ENCODE data around the gene KLC4. TPM values are rescaled to one million over a fixed set of nuclear protein-coding genes. Genes with fewer than 3 reads are reported as not detected.

KLC4 gene
- total RNA-seq, 1 donor from 2014 or later, result 19.8 TPM

- ChIA-PET CTCF (interaction anchor here (1.2 kb wide), 1 partner anchor 115 kb away, joined by 3 read pairs; no protein-coding TSS in a partner anchor), POLR2A (interaction anchor here (0.6 to 4.8 kb wide), 22 partner anchors 8 to 1222 kb away, joined by 3 to 58 read pairs (median 4); partner anchors contain the start of genes CNPY3, CUL7, CUL9 and KLC4)
- no peaks in the 10 kb centered on the region for H3K27me3 Mint-ChIP-seq
- H3K4me1 Mint-ChIP-seq, result peaks cover 51% of the 10 kb centered on the region
- DNase-seq (peak; percentile 94), ATAC-seq (ENCODE audit: low read depth) (peak; percentile 93)
- H3K27ac Mint-ChIP-seq, result peak within 1 kb of the TSS; percentile 89
- intact Hi-C loops (cut with micrococcal nuclease), result loop anchor here (1.0 to 10.0 kb wide), 13 partner anchors 7 to 503 kb away; partner anchors contain the start of genes CNPY3, CUL7, KLC4 and MRPL2
- no peaks in the 10 kb centered on the region for H3K9me3 Mint-ChIP-seq
- H3K36me3 Mint-ChIP-seq (ENCODE audit: low read depth), result peaks cover 68% of the 10 kb centered on the region
- TF ChIP-seq CTCF (IDR thresholded peaks at IDR 0.05), result no peak
- H3K4me3 Mint-ChIP-seq, result peak within 1 kb of the TSS; percentile 97
These were observed 45.5 kb upstream of the KLC4 start, which contains the start of the genes KLHDC3 and MEA1 for GRCh38 chr6:43013843-43014433. KLHDC3 (plus strand) TSS chr6:43014249; CDS start chr6:43017193, 2,944 bp downstream. MEA1 (minus strand) TSS chr6:43013946; CDS start chr6:43013813, 133 bp downstream.

- CTCF ChIA-PET, result interaction anchor here (1.2 kb wide), 1 partner anchor 116 kb away, joined by 3 read pairs; no protein-coding TSS in a partner anchor
- H3K9me3 Mint-ChIP-seq, result no peaks in the 10 kb centered on the region
- intact Hi-C loops (cut with micrococcal nuclease), result loop anchor here (1.0 to 10.0 kb wide), 10 partner anchors 35 to 450 kb away; partner anchors contain the start of genes CNPY3, CUL7, KLC4 and MRPL2
- TF ChIP-seq CTCF (IDR thresholded peaks at IDR 0.05), result no peak
- DNase-seq (no peak), ATAC-seq (ENCODE audit: low read depth) (no peak)
- peak overlapping the region; percentile 97 for H3K4me3 Mint-ChIP-seq
- H3K27ac Mint-ChIP-seq, result peak overlapping the region; percentile 89
- H3K36me3 Mint-ChIP-seq (ENCODE audit: low read depth), result peaks cover 68% of the 10 kb centered on the region
- no peaks in the 10 kb centered on the region for H3K27me3 Mint-ChIP-seq
- peaks cover 49% of the 10 kb centered on the region for H3K4me1 Mint-ChIP-seq
- POLR2A ChIA-PET, result interaction anchor here (0.6 to 4.8 kb wide), 20 partner anchors 8 to 463 kb away, joined by 3 to 58 read pairs (median 5); partner anchors contain the start of genes CNPY3, CUL7, CUL9 and KLC4
These were observed 45.0 kb upstream of the KLC4 start for GRCh38 chr6:43014434-43014909.

- ChIA-PET CTCF (no interaction called here), POLR2A (interaction anchor here (0.5 to 4.8 kb wide), 3 partner anchors 32 to 87 kb away, joined by 3 to 58 read pairs (median 3); partner anchors contain the start of genes CNPY3 and PPP2R5D)
- intact Hi-C loops (cut with micrococcal nuclease), result loop anchor here (10.0 kb wide), 1 partner anchor 452 kb away; the partner anchor contains the start of gene UBR2
- peak overlapping the region; percentile 13 for H3K4me3 Mint-ChIP-seq
- peaks cover 59% of the 10 kb centered on the region for H3K36me3 Mint-ChIP-seq (ENCODE audit: low read depth)
- H3K4me1 Mint-ChIP-seq, result peaks cover 52% of the 10 kb centered on the region
- no peak overlapping the region for H3K27ac Mint-ChIP-seq
- H3K9me3 Mint-ChIP-seq, result no peaks in the 10 kb centered on the region
- no peak for TF ChIP-seq CTCF (IDR thresholded peaks at IDR 0.05)
- DNase-seq (no peak), ATAC-seq (ENCODE audit: low read depth) (no peak)
- H3K27me3 Mint-ChIP-seq, result no peaks in the 10 kb centered on the region
These were observed 43.1 kb upstream of the KLC4 start for GRCh38 chr6:43016176-43016942.

GRCh38 chr6:43016943-43017334 is 42.5 kb upstream of the KLC4 start:
- ATAC-seq (ENCODE audit: low read depth), result no peak
- intact Hi-C loops (cut with micrococcal nuclease), result loop anchor here (10.0 kb wide), 1 partner anchor 452 kb away; the partner anchor contains the start of gene UBR2
- Mint-ChIP-seq H3K27ac (no peak overlapping the region), H3K27me3 (no peaks in the 10 kb centered on the region), H3K36me3 (ENCODE audit: low read depth) (peaks cover 56% of the 10 kb centered on the region), H3K4me3 (no peak overlapping the region), H3K9me3 (no peaks in the 10 kb centered on the region), H3K4me1 (peaks cover 52% of the 10 kb centered on the region)
- no peak for DNase-seq
- no peak for TF ChIP-seq CTCF (IDR thresholded peaks at IDR 0.05)
- CTCF ChIA-PET, result no interaction called here
- POLR2A ChIA-PET, result interaction anchor here (0.5 to 1.0 kb wide), 2 partner anchors 33 to 58 kb away, joined by 3 read pairs; partner anchors contain the start of gene PPP2R5D
